Activated naive CD8-positive, alpha-beta T cell treated with anti-CD3 and anti-CD28 coated beads, Interleukin-2, amount 10 ng/mL, durations not matched to agents 7 days and 5 days (primary cell): ENCODE data around the gene FGF7. TPM values are rescaled to one million over a fixed set of nuclear protein-coding genes. Genes with fewer than 3 reads are reported as not detected.

Experiments used
- ATAC-seq: fragments of 150-1000 bp; cut with Tn5 transposase; one replicate; pipeline ENCODE4 v1.10.0; 2021; ENCODE audit warnings: low read depth, moderate library complexity
- POLR2A ChIA-PET: fragments of 350-600 bp; sonication (Branson Sonifier 250); formaldehyde crosslinking; loops from one replicate; lab custom pipeline; 2021; ENCODE audit warnings: antibody characterized with exemption; lab: Charles Lee
- DNase-seq: peaks from one replicate; pipeline ENCODE4 v3.0.0; 2021
- H3K27ac Mint-ChIP-seq: one replicate; pipeline ENCODE4 v1.8.0; 2022; ENCODE audit warnings: mild to moderate bottlenecking, mixed read lengths
- H3K27me3 Mint-ChIP-seq: one replicate; pipeline ENCODE4 v1.8.0; 2022; ENCODE audit warnings: mild to moderate bottlenecking, moderate library complexity, mixed read lengths
- H3K36me3 Mint-ChIP-seq: one replicate; pipeline ENCODE4 v1.8.0; 2021; ENCODE audit warnings: mild to moderate bottlenecking, mixed read lengths
- H3K4me1 Mint-ChIP-seq: one replicate; pipeline ENCODE4 v1.8.0; 2021; ENCODE audit warnings: mixed read lengths
- H3K4me3 Mint-ChIP-seq: one replicate; pipeline ENCODE4 v1.8.0; 2022; ENCODE audit warnings: mild to moderate bottlenecking, moderate library complexity, mixed read lengths
- H3K9me3 Mint-ChIP-seq: one replicate; pipeline ENCODE4 v1.8.0; 2021; ENCODE audit warnings: mixed read lengths
- total RNA-seq, 2 experiments: library from RNA; stranded (reverse); gene quantifications; one replicate each; pipeline ENCODE4 v1.2.3, GENCODE V29; 2021

The FGF7 gene
- total RNA-seq, 2 experiments from 2014 or later, result not detected

DNA sequence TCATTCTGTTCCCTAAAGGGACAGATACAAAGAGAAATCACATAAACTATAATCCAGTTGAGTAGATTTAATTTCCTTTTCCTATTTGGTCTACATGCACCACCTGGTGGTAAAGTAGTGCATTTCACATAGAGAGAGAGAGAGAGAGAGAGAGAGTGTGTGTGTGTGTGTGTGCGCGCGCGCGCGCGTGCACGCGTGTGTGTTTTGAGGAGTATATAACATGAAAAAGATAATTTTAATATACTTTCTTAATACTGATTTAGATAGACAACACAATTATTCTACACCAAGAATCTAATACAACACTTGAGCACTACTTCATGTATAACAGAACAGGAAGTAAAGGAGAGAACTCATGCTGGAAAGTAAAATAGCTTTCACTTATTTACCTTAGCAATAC is 1.1 kb upstream of the FGF7 start:
- H3K4me3 Mint-ChIP-seq, result no peak overlapping the region
- H3K9me3 Mint-ChIP-seq, result no peaks in the 10 kb centered on the region
- H3K4me1 Mint-ChIP-seq, result no peaks in the 10 kb centered on the region
- H3K27ac Mint-ChIP-seq, result no peak overlapping the region
- peaks cover under 1% of the 10 kb centered on the region for H3K27me3 Mint-ChIP-seq
- H3K36me3 Mint-ChIP-seq, result no peaks in the 10 kb centered on the region
- DNase-seq, result peak; percentile 34
- POLR2A ChIA-PET, result interaction anchor here (1.2 kb wide), 1 partner anchor 560 kb away, joined by 3 read pairs; no protein-coding TSS in a partner anchor
- ATAC-seq, result no peak

DNA sequence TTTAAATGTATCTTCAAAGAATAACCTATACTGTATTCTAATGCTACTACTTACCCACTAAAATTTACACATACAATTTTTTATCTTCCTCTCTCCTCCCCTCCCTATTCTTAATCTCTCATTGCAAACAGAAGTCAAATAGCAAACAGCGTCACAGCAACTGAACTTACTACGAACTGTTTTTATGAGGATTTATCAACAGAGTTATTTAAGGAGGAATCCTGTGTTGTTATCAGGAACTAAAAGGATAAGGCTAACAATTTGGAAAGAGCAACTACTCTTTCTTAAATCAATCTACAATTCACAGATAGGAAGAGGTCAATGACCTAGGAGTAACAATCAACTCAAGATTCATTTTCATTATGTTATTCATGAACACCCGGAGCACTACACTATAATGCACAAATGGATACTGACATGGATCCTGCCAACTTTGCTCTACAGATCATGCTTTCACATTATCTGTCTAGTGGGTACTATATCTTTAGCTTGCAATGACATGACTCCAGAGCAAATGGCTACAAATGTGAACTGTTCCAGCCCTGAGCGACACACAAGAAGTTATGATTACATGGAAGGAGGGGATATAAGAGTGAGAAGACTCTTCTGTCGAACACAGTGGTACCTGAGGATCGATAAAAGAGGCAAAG is 984 bp downstream of the FGF7 start:
- ATAC-seq (no peak), DNase-seq (no peak)
- H3K36me3 Mint-ChIP-seq, result no peaks in the 10 kb centered on the region
- no peak overlapping the region for H3K27ac Mint-ChIP-seq
- H3K9me3 Mint-ChIP-seq, result no peaks in the 10 kb centered on the region
- POLR2A ChIA-PET, result no interaction called here
- H3K27me3 Mint-ChIP-seq, result peaks cover 8% of the 10 kb centered on the region
- H3K4me3 Mint-ChIP-seq, result no peak overlapping the region
- no peaks in the 10 kb centered on the region for H3K4me1 Mint-ChIP-seq

DNA sequence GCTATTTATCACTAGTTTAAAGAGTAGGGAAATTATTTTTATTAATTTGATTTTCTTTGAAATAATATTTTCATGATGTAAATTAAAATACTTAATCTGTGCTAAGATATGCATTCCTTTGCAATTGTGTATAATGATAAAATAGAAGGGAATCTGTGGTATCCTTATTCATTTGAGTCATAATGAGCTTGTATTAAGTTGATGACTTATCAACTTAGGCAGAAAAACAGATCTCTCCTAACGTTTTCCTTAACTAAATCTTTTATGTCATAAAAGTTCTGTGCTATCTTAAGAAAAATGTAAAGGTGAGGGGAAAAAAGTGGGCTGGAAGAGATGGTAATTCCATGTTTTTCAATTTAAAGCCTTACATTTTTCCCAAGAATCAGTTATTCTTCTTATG is 1.9 kb downstream of the FGF7 start:
- H3K36me3 Mint-ChIP-seq, result no peaks in the 10 kb centered on the region
- no peaks in the 10 kb centered on the region for H3K4me1 Mint-ChIP-seq
- DNase-seq (no peak), ATAC-seq (no peak)
- no peak overlapping the region for H3K27ac Mint-ChIP-seq
- H3K27me3 Mint-ChIP-seq, result peaks cover 8% of the 10 kb centered on the region
- H3K4me3 Mint-ChIP-seq, result no peak overlapping the region
- POLR2A ChIA-PET, result no interaction called here
- H3K9me3 Mint-ChIP-seq, result no peaks in the 10 kb centered on the region

DNA sequence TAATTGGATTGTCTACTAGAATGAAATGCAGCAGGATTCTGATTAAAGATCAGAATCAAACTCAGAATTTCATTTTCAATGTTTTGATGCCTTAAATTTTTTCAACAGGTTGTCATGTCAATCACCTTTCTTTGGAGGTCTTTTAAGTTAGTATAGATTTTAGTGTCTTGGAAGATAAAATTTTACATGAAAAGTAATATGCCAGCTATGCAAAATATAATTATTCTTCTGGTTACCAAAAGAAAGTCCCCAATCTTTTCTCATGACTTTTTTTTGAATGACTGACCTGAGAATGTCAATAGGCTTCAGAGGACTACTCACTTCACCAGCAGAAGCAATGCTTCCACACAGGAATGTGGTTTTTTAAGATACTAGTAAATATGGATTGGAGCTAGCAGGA is 4.3 kb downstream of the FGF7 start:
- H3K4me1 Mint-ChIP-seq, result no peaks in the 10 kb centered on the region
- ATAC-seq, result no peak
- no peak overlapping the region for H3K4me3 Mint-ChIP-seq
- no peak for DNase-seq
- H3K36me3 Mint-ChIP-seq, result no peaks in the 10 kb centered on the region
- H3K9me3 Mint-ChIP-seq, result no peaks in the 10 kb centered on the region
- POLR2A ChIA-PET, result no interaction called here
- no peak overlapping the region for H3K27ac Mint-ChIP-seq
- peaks cover 18% of the 10 kb centered on the region for H3K27me3 Mint-ChIP-seq

DNA sequence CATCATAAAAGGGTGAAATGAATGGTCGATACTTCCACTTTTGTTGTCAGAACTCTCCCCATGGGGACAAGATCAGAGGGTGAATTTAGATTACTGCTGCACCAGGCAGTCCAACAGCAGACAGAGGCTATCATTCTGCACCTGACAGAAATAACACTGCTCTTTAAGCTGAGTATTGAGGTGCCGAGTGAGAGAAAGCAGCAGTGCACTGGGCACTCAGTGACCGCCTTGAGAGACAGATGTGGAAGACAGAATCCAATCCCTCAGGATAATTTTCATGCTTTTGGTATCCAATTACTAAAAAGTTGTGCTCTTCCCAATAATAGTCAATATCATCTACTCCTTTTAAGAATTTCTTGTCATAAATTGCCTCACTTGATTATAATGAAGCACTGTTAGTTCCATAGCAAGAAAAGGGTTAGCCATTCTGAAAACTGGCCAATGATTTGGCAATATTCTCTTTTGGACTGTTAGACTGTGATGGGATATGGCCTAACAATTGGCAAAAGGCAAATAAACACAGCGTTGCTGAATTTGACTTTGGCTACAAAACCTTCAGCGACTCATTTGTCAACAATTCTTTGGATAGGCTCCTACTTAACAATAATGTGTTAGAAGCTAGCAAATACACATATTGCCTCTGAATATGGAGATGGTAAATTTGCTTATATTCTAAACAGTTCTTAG is 5.5 kb downstream of the FGF7 start:
- no peaks in the 10 kb centered on the region for H3K9me3 Mint-ChIP-seq
- no peaks in the 10 kb centered on the region for H3K36me3 Mint-ChIP-seq
- POLR2A ChIA-PET, result no interaction called here
- H3K27ac Mint-ChIP-seq, result no peak overlapping the region
- H3K4me3 Mint-ChIP-seq, result no peak overlapping the region
- no peaks in the 10 kb centered on the region for H3K4me1 Mint-ChIP-seq
- ATAC-seq (no peak), DNase-seq (no peak)
- H3K27me3 Mint-ChIP-seq, result peaks cover 20% of the 10 kb centered on the region

DNA sequence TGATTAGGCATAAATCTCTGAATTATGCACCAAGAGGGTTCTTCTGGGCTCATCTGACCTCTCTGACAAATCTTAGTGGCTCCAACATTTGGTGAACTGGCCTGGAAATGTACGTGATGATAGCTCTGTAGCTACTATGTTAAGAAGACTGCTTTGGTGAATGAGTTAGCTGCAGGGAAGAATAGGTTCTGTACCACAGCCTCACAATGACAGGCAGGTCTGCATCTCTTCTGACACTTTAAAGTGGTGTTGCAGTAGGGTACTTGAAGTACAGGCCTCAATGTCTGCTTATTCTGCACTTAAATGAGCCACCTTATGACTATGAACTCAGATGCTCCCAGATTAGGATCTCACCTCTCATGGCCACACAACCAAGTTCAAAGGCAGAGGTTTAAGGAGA is 7.0 kb downstream of the FGF7 start:
- peaks cover 24% of the 10 kb centered on the region for H3K27me3 Mint-ChIP-seq
- POLR2A ChIA-PET, result no interaction called here
- no peak overlapping the region for H3K27ac Mint-ChIP-seq
- ATAC-seq (no peak), DNase-seq (no peak)
- no peaks in the 10 kb centered on the region for H3K4me1 Mint-ChIP-seq
- no peak overlapping the region for H3K4me3 Mint-ChIP-seq
- no peaks in the 10 kb centered on the region for H3K9me3 Mint-ChIP-seq
- no peaks in the 10 kb centered on the region for H3K36me3 Mint-ChIP-seq

DNA sequence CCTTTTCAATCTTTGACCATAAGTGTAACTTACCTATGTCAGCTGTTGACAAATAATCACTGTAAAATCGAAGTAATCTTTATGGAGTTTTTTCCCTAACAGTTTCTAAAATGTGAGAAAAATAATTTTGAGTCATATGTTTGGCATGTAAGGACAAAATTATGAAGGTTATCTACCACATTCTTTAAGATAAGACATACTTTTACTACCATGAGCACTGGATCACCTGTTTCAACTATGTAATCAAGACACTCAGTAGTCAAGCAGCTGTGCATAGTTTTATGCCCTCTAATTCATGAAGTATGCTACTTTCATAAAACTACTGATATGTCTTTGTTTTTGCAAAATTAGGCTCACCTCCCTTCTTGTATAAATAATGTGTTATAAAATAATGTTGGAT is 12.1 kb downstream of the FGF7 start:
- H3K36me3 Mint-ChIP-seq, result no peaks in the 10 kb centered on the region
- DNase-seq, result no peak
- ATAC-seq, result no peak
- no peak overlapping the region for H3K4me3 Mint-ChIP-seq
- POLR2A ChIA-PET, result no interaction called here
- H3K9me3 Mint-ChIP-seq, result no peaks in the 10 kb centered on the region
- no peak overlapping the region for H3K27ac Mint-ChIP-seq
- H3K4me1 Mint-ChIP-seq, result no peaks in the 10 kb centered on the region
- peaks cover 16% of the 10 kb centered on the region for H3K27me3 Mint-ChIP-seq

DNA sequence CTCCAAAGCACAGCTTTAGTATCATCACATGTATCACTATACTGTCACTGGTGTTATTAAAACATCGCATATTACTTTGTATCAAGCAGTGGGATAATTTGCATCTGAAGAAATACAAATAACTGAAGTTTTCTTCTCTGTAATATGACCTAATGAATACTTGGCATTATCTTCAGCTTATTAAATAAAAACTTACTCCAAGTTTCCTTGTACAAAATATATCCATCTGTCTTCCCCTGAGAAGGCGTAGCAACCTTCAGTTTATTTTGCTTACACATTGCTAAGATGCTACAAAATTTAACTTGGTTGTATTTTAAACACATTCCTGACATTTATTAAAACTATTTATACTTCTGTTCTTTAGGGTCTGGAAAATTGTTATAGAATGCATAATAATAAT is 13.7 kb downstream of the FGF7 start:
- POLR2A ChIA-PET, result no interaction called here
- no peak overlapping the region for H3K4me3 Mint-ChIP-seq
- H3K4me1 Mint-ChIP-seq, result no peaks in the 10 kb centered on the region
- H3K27me3 Mint-ChIP-seq, result peaks cover 9% of the 10 kb centered on the region
- no peak overlapping the region for H3K27ac Mint-ChIP-seq
- no peak for ATAC-seq
- H3K36me3 Mint-ChIP-seq, result no peaks in the 10 kb centered on the region
- no peak for DNase-seq
- no peaks in the 10 kb centered on the region for H3K9me3 Mint-ChIP-seq

DNA sequence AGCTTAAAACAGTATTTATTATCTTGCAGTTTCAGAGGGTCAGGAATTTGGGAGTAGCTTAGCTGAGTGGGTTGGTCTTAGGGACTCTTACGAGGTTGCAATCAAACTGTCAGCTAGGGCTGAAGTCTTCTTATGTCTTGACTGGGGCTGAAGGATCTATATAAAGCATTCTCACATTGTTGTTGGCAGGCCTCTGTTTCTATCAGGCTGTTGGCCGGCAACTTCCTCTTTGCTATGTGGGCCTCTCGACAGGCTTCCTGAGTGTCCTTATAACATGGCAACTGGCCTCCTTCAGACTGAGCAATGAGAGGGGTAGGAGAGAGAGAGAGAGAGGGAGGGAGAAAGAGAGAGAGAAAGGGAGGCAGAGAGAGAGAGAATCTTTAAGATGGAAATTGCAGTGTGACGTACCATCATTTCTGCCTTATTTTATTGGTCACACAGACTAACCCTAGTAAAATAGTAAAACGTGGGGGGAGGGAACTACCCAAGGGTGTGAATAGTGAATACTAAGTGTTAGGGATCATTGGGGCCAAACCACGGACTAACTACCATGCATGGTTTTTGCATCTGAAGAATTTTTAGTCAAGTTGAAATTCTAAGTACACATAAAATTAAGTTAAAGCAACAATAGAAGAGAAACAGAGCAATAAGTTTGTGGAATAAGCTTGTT is 16.1 kb downstream of the FGF7 start:
- H3K27me3 Mint-ChIP-seq, result no peaks in the 10 kb centered on the region
- POLR2A ChIA-PET, result no interaction called here
- H3K4me1 Mint-ChIP-seq, result no peaks in the 10 kb centered on the region
- ATAC-seq (no peak), DNase-seq (no peak)
- no peak overlapping the region for H3K4me3 Mint-ChIP-seq
- H3K36me3 Mint-ChIP-seq, result no peaks in the 10 kb centered on the region
- no peaks in the 10 kb centered on the region for H3K9me3 Mint-ChIP-seq
- H3K27ac Mint-ChIP-seq, result no peak overlapping the region

DNA sequence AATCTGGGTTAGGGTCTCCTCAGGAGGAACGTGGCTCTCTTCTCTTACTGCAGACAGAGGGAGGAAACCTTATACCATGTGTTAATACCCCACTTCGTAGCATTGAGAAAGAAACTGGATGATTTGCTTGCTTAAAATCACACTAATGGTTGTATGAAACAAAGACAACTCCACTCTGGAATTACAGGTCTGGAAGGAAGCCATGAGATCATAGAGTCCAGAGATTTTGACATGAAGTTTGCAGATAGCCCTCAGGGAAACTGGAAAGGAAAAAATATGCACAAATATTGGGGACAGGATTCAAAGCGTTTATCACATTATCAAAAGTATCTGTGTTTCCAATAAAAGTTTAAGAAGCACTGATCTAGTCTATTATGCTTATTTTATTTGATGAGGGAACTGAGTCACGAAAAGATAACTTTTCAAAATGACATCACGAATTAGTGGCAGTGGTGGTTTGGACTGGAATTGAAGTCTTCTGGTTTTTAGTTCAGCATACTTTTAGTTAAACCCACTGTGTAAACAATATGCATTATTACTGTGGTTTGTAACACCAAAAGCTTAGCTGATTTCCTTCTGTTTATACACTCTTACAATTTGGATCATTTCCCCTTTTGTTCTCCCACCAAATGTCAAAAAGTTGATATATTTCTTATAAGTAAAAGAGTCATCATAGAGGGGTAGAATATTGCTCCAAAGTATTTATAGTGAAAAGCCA is 16.8 kb downstream of the FGF7 start:
- Mint-ChIP-seq H3K4me1 (no peaks in the 10 kb centered on the region), H3K27ac (no peak overlapping the region), H3K4me3 (no peak overlapping the region), H3K36me3 (no peaks in the 10 kb centered on the region), H3K27me3 (no peaks in the 10 kb centered on the region), H3K9me3 (no peaks in the 10 kb centered on the region)
- DNase-seq (no peak), ATAC-seq (no peak)
- POLR2A ChIA-PET, result no interaction called here

DNA sequence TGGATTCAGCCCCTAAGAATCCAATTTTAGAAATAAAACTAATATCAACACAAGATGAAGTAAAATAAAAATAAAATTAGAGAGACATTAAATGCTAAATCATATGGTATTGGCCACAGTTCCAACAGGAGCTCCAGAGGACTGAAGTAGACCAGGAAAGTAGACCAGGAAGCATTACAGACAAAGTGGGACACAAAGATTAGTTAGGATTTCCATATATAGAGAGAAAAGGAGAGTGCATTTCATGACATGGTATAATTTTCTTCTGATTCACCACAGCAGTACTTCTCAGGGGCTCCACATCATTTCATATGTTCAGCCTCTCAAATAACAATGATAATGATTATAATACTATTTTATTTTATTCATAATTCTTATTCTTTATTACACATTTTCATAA is 18.3 kb downstream of the FGF7 start:
- Mint-ChIP-seq H3K27ac (no peak overlapping the region), H3K9me3 (no peaks in the 10 kb centered on the region), H3K4me1 (no peaks in the 10 kb centered on the region), H3K27me3 (peaks cover 1% of the 10 kb centered on the region), H3K4me3 (no peak overlapping the region), H3K36me3 (no peaks in the 10 kb centered on the region)
- POLR2A ChIA-PET, result no interaction called here
- ATAC-seq (no peak), DNase-seq (no peak)

DNA sequence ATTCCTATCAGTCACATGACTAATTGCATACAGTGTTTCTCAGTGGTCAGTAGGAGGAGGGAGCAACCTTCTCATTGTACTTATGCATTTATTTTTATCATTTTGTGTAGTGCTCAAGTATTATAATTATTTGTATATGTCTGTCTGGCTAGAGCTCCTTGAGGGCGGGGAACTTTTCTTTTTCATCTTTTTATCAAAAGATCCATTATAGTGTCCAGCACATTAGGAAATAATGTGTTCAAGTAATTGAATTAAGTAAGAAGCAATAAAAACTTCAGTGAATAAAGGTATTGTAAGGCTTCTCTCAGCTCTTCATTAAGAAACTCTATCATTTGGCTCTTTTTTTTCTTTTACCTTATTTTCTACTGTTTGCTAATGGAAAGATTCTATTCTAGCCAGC is 18.8 kb downstream of the FGF7 start:
- POLR2A ChIA-PET, result no interaction called here
- ATAC-seq, result no peak
- Mint-ChIP-seq H3K36me3 (no peaks in the 10 kb centered on the region), H3K9me3 (no peaks in the 10 kb centered on the region), H3K4me1 (no peaks in the 10 kb centered on the region), H3K27ac (no peak overlapping the region), H3K4me3 (no peak overlapping the region), H3K27me3 (peaks cover 2% of the 10 kb centered on the region)
- no peak for DNase-seq

DNA sequence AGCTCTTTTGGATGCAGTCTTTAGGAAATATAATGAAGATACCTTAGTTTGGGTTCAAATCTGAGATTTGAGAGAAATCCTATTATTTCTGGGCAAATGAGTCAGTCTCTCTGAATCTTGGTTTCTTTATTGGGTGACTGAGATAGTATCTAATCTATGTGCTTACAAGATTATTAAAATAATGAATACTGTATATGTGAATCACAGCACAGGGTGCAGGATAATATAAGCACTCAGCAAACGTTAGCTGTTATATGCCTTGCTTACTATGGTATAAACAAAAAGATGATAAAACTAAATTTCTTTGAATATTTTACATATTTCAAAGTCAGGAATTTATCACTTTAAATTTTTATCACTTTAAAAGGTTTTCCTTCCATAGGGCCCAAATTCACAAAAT is 29.6 kb downstream of the FGF7 start:
- Mint-ChIP-seq H3K9me3 (no peaks in the 10 kb centered on the region), H3K27ac (no peak overlapping the region), H3K4me1 (no peaks in the 10 kb centered on the region), H3K27me3 (peaks cover 23% of the 10 kb centered on the region), H3K36me3 (no peaks in the 10 kb centered on the region), H3K4me3 (no peak overlapping the region)
- DNase-seq (no peak), ATAC-seq (no peak)
- POLR2A ChIA-PET, result no interaction called here
